GM18505 (cell line): ENCODE data around the gene TTC32.
"Not testable (repeated sequence)": the region's sequence is repeated elsewhere in the genome, so short reads cannot be mapped to it uniquely, and the experiment has no call there.

ENCODE experiments used
- ATAC-seq: cut with Tn5 transposase; IDR thresholded peaks from one replicate; pipeline ENCODE4 v1.9.1; 2021; ENCODE audit not compliant: unreplicated experiment
- POLR2A ChIP-seq: IDR thresholded peaks from 4 replicates; pipeline ENCODE4 v1.6.1; 2011; ENCODE audit warnings: borderline replicate concordance; ENCODE audit not compliant: insufficient read depth, insufficient read length; ENCODE audit errors: extremely low read depth

Gene TTC32

GRCh38 chr2:19901442-19902215, at the start of gene TTC32:
Gene TTC32 (minus strand): TSS chr2:19901983. CDS start chr2:19901854, 129 bp downstream.
- ATAC-seq: peak; percentile 90

GRCh38 chr2:19949071-19949470, 47.3 kb upstream of the TTC32 start:
- no peak for TF ChIP-seq POLR2A
- no peak for ATAC-seq

More at GRCh38 chr2:19901442-19902215, at the start of gene TTC32:
- peak; percentile 94 for TF ChIP-seq POLR2A

- no peak for ATAC-seq
- no peak for TF ChIP-seq POLR2A
These were observed 45.6 kb upstream of the TTC32 start for GRCh38 chr2:19947184-19947940.

- TF ChIP-seq POLR2A: no peak
- no peak for ATAC-seq
These were observed 42.5 kb upstream of the TTC32 start for GRCh38 chr2:19944205-19944845.

- no peak for TF ChIP-seq POLR2A
- ATAC-seq: no peak
These were observed 41.4 kb upstream of the TTC32 start for GRCh38 chr2:19943189-19943588.

- no peak for TF ChIP-seq POLR2A
- no peak for ATAC-seq
These were observed 40.4 kb upstream of the TTC32 start for GRCh38 chr2:19942199-19942598.

GRCh38 chr2:19937004-19937403, 35.2 kb upstream of the TTC32 start:
- no peak for TF ChIP-seq POLR2A
- no peak for ATAC-seq

GRCh38 chr2:19936203-19936602, 34.4 kb upstream of the TTC32 start:
- TF ChIP-seq POLR2A: no peak
- no peak for ATAC-seq

GRCh38 chr2:19933351-19933981, 31.7 kb upstream of the TTC32 start:
- ATAC-seq: peak; percentile 88
- no peak for TF ChIP-seq POLR2A

- peak; percentile 47 for ATAC-seq
- TF ChIP-seq POLR2A: no peak
These were observed 31.1 kb upstream of the TTC32 start for GRCh38 chr2:19932928-19933327.

GRCh38 chr2:19929226-19929625, 27.4 kb upstream of the TTC32 start:
- ATAC-seq: no peak
- TF ChIP-seq POLR2A: no peak

- ATAC-seq: not testable (repeated sequence)
These were observed 26.0 kb upstream of the TTC32 start for GRCh38 chr2:19927816-19928215.

GRCh38 chr2:19924526-19924925, 22.7 kb upstream of the TTC32 start:
- not testable (repeated sequence) for ATAC-seq

GRCh38 chr2:19922188-19922587, 20.4 kb upstream of the TTC32 start:
- not testable (repeated sequence) for ATAC-seq

GRCh38 chr2:19916385-19916950, 14.7 kb upstream of the TTC32 start:
- no peak for TF ChIP-seq POLR2A
- ATAC-seq: no peak
